Neural cell (in vitro differentiated cells): Measurements from ENCODE around the gene STAC2. TPM values are rescaled to one million over a fixed set of nuclear protein-coding genes. Genes with fewer than 3 reads are reported as not detected.

Experiments
- H2AFZ ChIP-seq: fragments of 200-600, 300-800 bp; sonication (generic), shearing (Covaris generic); 2 replicates; pipeline ENCODE4 v1.6.0; 2014; ENCODE audit warnings: low read depth, mild to moderate bottlenecking, antibody characterized with exemption, low read length, moderate library complexity
- H3F3A ChIP-seq: fragments of 200-600 bp; shearing (Covaris generic); 2 replicates; pipeline ENCODE4 v1.6.1; 2016; ENCODE audit warnings: mild to moderate bottlenecking, moderate library complexity, mixed read lengths, antibody characterized with exemption, low read length; ENCODE audit not compliant: insufficient read depth, poor library complexity, severe bottlenecking
- H3K27ac ChIP-seq: fragments of 200-600, 300-800 bp; sonication (generic), shearing (Covaris generic); 2 replicates; pipeline ENCODE4 v1.5.1; 2014; ENCODE audit warnings: mild to moderate bottlenecking, low read length, moderate library complexity
- H3K27me3 ChIP-seq: fragments of 300-800, 200-600 bp; sonication (generic), shearing (Covaris generic); 2 replicates; pipeline ENCODE4 v1.6.0; 2014; ENCODE audit warnings: mild to moderate bottlenecking, low read depth, low read length, moderate library complexity; ENCODE audit not compliant: insufficient read depth
- H3K36me3 ChIP-seq: fragments of 300-800, 200-600 bp; sonication (generic), shearing (Covaris generic); 2 replicates; pipeline ENCODE4 v1.5.1; 2014; ENCODE audit warnings: mild to moderate bottlenecking, antibody characterized with exemption, low read length, moderate library complexity; ENCODE audit not compliant: insufficient read depth
- H3K4me2 ChIP-seq: fragments of 300-800, 200-600 bp; sonication (generic), shearing (Covaris generic); 2 replicates; pipeline ENCODE4 v1.6.0; 2014; ENCODE audit warnings: mild to moderate bottlenecking, low read length
- H3K4me3 ChIP-seq: fragments of 300-800, 200-600 bp; sonication (generic), shearing (Covaris generic); 2 replicates; pipeline ENCODE4 v1.5.1; 2014; ENCODE audit warnings: mild to moderate bottlenecking, low read length, moderate library complexity
- H3K79me2 ChIP-seq: fragments of 200-600 bp; shearing (Covaris generic); replicated peaks from 2 replicates; pipeline ENCODE4 v1.6.0; 2014; ENCODE audit warnings: mild to moderate bottlenecking, low read length, moderate library complexity; ENCODE audit not compliant: insufficient read depth
- H3K9ac ChIP-seq: fragments of 300-800, 200-600 bp; sonication (generic), shearing (Covaris generic); 2 replicates; pipeline ENCODE4 v1.6.1; 2016; ENCODE audit warnings: mild to moderate bottlenecking, low read length, mixed read lengths
- H3K9me2 ChIP-seq: fragments of 200-600 bp; shearing (Covaris generic); 2 replicates; pipeline ENCODE4 v1.6.1; 2016; ENCODE audit warnings: mild to moderate bottlenecking, low read length, mixed read lengths; ENCODE audit not compliant: insufficient read depth
- H3K9me3 ChIP-seq: fragments of 200-600, 300-800 bp; sonication (generic), shearing (Covaris generic); 2 replicates; pipeline ENCODE4 v1.6.1; 2016; ENCODE audit warnings: mild to moderate bottlenecking, mixed run types, low read length, moderate library complexity, mixed read lengths
- H4K20me1 ChIP-seq: fragments of 200-600 bp; shearing (Covaris generic); 2 replicates; pipeline ENCODE4 v1.6.1; 2016; ENCODE audit warnings: mild to moderate bottlenecking, mixed run types; ENCODE audit not compliant: insufficient read depth
- CTCF ChIP-seq: fragments of 450-650 bp; IDR thresholded peaks from 2 replicates; pipeline ENCODE4 v1.5.1; 2014; ENCODE audit warnings: antibody characterized with exemption, mild to moderate bottlenecking, moderate library complexity; ENCODE audit not compliant: poor library complexity, severe bottlenecking
- EP300 ChIP-seq: fragments of 450-650 bp; conservative IDR thresholded peaks from 2 replicates; pipeline ENCODE4 v1.6.1; 2014; ENCODE audit warnings: antibody characterized with exemption, mild to moderate bottlenecking, moderate library complexity; ENCODE audit not compliant: poor library complexity, severe bottlenecking
- EZH2 ChIP-seq: fragments of 200-600, 300-800 bp; shearing (Covaris generic), sonication (generic); IDR thresholded peaks from 2 replicates; pipeline ENCODE4 v1.6.1; 2014; ENCODE audit warnings: antibody characterized with exemption, low read length, borderline replicate concordance, mild to moderate bottlenecking; ENCODE audit not compliant: insufficient read depth, poor library complexity, severe bottlenecking
- MXI1 ChIP-seq: fragments of 450-650 bp; conservative IDR thresholded peaks from 2 replicates; pipeline ENCODE4 v1.6.1; 2014; ENCODE audit warnings: antibody characterized with exemption, mild to moderate bottlenecking; ENCODE audit not compliant: poor library complexity, severe bottlenecking
- POLR2AphosphoS5 ChIP-seq: IDR thresholded peaks from 2 replicates; pipeline ENCODE4 v1.6.1; 2012
- RAD21 ChIP-seq: fragments of 450-650 bp; conservative IDR thresholded peaks from 2 replicates; pipeline ENCODE4 v1.6.1; 2014; ENCODE audit warnings: antibody characterized with exemption, mild to moderate bottlenecking, moderate library complexity
- REST ChIP-seq: IDR thresholded peaks from 2 replicates; pipeline ENCODE4 v1.6.1; 2012; ENCODE audit warnings: borderline replicate concordance
- SMC3 ChIP-seq: fragments of 450-650 bp; conservative IDR thresholded peaks from 2 replicates; pipeline ENCODE4 v1.6.1; 2014; ENCODE audit warnings: antibody characterized with exemption, mild to moderate bottlenecking, moderate library complexity; ENCODE audit not compliant: poor library complexity
- TAF1 ChIP-seq: IDR thresholded peaks from 2 replicates; pipeline ENCODE4 v1.6.1; 2012; ENCODE audit warnings: low read depth
- polyA plus RNA-seq: library from polyadenylated mRNA; depleted of rRNA; stranded (reverse); fragments of >200 nt; gene quantifications from 2 replicates; pipeline ENCODE4 v1.2.3, GENCODE V29; 2014

STAC2 gene
- polyA plus RNA-seq, 1 donor from 2014 or later, result not detected

GRCh38 chr17:39222151-39222550 is 3.6 kb downstream of the STAC2 start (continued):
- no peak for TF ChIP-seq EZH2

GRCh38 chr17:39221572-39221971 is 4.2 kb downstream of the STAC2 start:
- H3K9me2 ChIP-seq, result no peaks in the 10 kb centered on the region
- no peak overlapping the region for H3K9ac ChIP-seq
- no peaks in the 10 kb centered on the region for H3K9me3 ChIP-seq
- peaks cover 40% of the 10 kb centered on the region for H3K27me3 ChIP-seq
- H3K4me2 ChIP-seq, result no peak overlapping the region
- no peak overlapping the region for H3K4me3 ChIP-seq
- no peak overlapping the region for H3K27ac ChIP-seq
- H3F3A ChIP-seq, result no peaks in the 10 kb centered on the region
- TF ChIP-seq REST (no peak), RAD21 (no peak), TAF1 (no peak), CTCF (no peak), POLR2AphosphoS5 (no peak), EZH2 (no peak), SMC3 (no peak), MXI1 (no peak), EP300 (no peak)
- H3K79me2 ChIP-seq, result no peaks in the 10 kb centered on the region
- no peaks in the 10 kb centered on the region for H4K20me1 ChIP-seq
- H3K36me3 ChIP-seq, result no peaks in the 10 kb centered on the region
- no peak overlapping the region for H2AFZ ChIP-seq

GRCh38 chr17:39219647-39220154 is 6.0 kb downstream of the STAC2 start:
- peaks cover 22% of the 10 kb centered on the region for H3K27me3 ChIP-seq
- no peak for TF ChIP-seq CTCF
- no peak for TF ChIP-seq REST
- no peak for TF ChIP-seq SMC3
- TF ChIP-seq POLR2AphosphoS5, result no peak
- TF ChIP-seq MXI1, result no peak
- TF ChIP-seq RAD21, result no peak
- TF ChIP-seq TAF1, result no peak
- H3K9ac ChIP-seq, result no peak overlapping the region
- H3K9me2 ChIP-seq, result no peaks in the 10 kb centered on the region
- H3K4me2 ChIP-seq, result no peak overlapping the region
- H3K27ac ChIP-seq, result no peak overlapping the region
- H3K79me2 ChIP-seq, result no peaks in the 10 kb centered on the region
- no peaks in the 10 kb centered on the region for H3K36me3 ChIP-seq
- no peak overlapping the region for H3K4me3 ChIP-seq
- H2AFZ ChIP-seq, result no peak overlapping the region
- no peaks in the 10 kb centered on the region for H3K9me3 ChIP-seq
- H3F3A ChIP-seq, result no peaks in the 10 kb centered on the region
- no peaks in the 10 kb centered on the region for H4K20me1 ChIP-seq
